Coronary artery (tissue), 2 donors: Measurements from ENCODE around the gene PAX6.

Experiments used
- DNase-seq: peaks from one replicate; pipeline ENCODE4 v3.0.0-alpha.2; 2017; ENCODE audit warnings: low spot score
- H3K27ac ChIP-seq, 2 donors: fragments of 200-600 bp; sonication (generic); one replicate each; pipeline ENCODE4 v1.5.1; 2016 to 2019
- H3K4me3 ChIP-seq: fragments of 200-600 bp; sonication (generic); 2 replicates; pipeline ENCODE4 v1.5.1; 2016; ENCODE audit warnings: mild to moderate bottlenecking, moderate library complexity
- TF ChIP-seq, protein P1 (sequence below): fragments of 200-600 bp; sonication (generic); IDR thresholded peaks from one replicate; pipeline ENCODE4 v1.5.1; 2019; ENCODE audit warnings: antibody characterized with exemption

Gene PAX6

DNA sequence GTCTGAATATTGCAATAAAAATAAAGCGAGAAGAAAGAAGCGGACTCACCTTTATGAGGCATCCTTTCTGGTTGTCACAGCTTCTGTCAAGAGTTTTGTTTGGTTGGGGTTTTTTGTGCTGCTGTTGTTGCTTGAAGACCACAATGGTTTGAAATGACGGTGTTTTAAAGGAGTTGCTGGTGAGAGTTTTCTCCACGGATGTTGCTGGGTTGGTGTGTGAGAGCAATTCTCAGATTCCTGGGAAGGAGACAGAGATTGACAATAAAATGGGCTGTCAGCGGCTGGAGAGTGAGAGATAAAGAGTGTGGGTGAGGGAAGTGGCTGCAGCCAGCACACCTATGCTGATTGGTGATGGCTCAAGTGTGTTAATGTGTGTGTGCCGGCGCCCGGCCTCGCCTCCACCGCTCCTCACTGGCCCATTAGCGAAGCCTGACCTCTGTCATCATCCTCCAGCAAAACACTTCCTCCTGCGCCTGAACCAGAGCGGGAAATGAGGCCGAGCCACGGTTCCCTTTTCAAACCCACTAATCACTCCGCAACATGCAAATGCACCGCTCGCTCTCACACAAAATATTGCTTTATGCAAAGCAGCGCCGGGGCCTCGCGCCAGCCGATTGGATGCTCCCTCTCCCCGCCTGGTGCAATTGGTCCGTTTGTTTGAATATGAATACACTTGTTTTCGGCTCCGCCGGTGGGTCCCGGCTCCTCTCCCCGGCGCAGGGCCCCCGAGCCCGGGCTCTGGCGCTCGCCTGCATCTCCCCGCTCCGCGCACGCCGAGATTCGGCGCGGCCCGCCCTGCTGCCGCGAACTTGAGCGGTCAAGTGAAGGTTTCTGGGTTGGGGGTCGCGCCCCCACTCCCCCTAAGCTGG lies at the start of gene PAX6:
PAX6 (minus strand) TSS at position 544 of the 869 bp plus-strand sequence. CDS start 4,911 bp downstream, outside the sequence.
- H3K27ac ChIP-seq, result no peak within 1 kb of the TSS
- TF ChIP-seq, protein P1, sequence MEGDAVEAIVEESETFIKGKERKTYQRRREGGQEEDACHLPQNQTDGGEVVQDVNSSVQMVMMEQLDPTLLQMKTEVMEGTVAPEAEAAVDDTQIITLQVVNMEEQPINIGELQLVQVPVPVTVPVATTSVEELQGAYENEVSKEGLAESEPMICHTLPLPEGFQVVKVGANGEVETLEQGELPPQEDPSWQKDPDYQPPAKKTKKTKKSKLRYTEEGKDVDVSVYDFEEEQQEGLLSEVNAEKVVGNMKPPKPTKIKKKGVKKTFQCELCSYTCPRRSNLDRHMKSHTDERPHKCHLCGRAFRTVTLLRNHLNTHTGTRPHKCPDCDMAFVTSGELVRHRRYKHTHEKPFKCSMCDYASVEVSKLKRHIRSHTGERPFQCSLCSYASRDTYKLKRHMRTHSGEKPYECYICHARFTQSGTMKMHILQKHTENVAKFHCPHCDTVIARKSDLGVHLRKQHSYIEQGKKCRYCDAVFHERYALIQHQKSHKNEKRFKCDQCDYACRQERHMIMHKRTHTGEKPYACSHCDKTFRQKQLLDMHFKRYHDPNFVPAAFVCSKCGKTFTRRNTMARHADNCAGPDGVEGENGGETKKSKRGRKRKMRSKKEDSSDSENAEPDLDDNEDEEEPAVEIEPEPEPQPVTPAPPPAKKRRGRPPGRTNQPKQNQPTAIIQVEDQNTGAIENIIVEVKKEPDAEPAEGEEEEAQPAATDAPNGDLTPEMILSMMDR, result no peak
- H3K4me3 ChIP-seq, result peak within 1 kb of the TSS; percentile 73
- no peak for DNase-seq

DNA sequence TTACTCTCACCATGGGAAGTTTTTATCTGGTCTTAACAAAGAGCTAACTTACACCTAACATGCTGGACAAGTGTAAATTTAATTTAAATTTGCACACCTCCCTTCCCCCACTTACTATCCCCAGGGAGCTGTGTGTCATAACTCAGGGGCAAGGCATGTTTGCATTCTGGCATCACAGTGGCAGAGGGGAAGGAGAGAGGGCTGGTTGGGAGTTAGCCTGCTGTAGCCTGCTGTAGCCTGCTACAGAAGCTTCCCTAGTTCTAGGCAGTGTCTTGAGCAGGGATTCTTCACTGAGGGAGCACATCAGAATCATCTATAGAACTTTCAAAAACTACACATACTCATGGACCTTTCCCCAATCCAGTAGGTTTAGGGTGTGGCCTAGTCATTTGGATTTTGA lies 49.3 kb upstream of the PAX6 start:
- no peak for DNase-seq
- Histone ChIP-seq H3K4me3 (no peak overlapping the region), H3K27ac (no peak overlapping the region)
- TF ChIP-seq, protein P1, result no peak

GRCh38 chr11:31856248-31856647 lies 45.1 kb upstream of the PAX6 start:
- Histone ChIP-seq H3K27ac (no peak overlapping the region), H3K4me3 (no peak overlapping the region)
- DNase-seq, result no peak
- TF ChIP-seq, protein P1, result no peak

DNA sequence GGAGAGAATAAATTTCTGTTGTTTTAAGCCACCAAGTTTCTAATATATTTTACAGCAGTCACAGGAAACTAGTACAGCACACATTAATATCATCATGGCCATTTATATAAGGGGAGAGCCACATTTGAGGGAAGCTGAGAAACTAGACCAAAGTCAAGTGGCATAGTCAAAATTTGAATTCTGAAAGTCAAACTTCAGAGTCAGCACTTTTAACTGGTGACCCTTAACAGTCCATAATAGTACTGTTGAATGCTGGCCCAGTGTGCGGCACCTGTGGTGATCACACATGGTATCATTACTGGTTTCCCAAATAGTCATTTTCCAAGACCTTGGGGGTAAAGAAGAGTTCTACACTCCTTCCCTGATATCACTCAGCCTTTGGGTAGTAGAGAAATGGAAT lies 44.3 kb upstream of the PAX6 start:
- TF ChIP-seq, protein P1, result no peak
- no peak for DNase-seq

DNA sequence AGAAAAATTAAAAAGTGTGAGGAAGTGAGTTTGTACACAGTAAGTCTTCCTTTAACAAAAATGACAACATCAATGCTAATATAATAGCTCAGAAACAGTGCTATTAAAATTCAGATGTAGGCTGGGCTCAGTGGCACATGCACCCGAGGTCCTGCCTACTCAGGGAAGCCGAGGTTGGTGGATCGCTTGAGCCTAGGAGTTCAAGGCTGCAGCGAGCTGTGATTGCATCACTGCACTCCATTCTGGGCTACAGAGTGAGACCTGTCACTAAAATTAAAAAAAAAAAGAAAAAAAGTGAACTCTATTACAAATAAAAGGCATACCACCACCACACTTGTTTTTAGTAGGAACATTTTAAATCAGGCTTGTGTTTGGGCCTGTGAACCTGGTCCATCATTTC lies 39.2 kb upstream of the PAX6 start:
- no peak for DNase-seq
- TF ChIP-seq, protein P1, result no peak
- H3K4me3 ChIP-seq, result no peak overlapping the region
- H3K27ac ChIP-seq, result no peak overlapping the region

More for the DNA sequence above, 44.3 kb upstream of the PAX6 start:
- Histone ChIP-seq H3K4me3 (no peak overlapping the region), H3K27ac (no peak overlapping the region)

DNA sequence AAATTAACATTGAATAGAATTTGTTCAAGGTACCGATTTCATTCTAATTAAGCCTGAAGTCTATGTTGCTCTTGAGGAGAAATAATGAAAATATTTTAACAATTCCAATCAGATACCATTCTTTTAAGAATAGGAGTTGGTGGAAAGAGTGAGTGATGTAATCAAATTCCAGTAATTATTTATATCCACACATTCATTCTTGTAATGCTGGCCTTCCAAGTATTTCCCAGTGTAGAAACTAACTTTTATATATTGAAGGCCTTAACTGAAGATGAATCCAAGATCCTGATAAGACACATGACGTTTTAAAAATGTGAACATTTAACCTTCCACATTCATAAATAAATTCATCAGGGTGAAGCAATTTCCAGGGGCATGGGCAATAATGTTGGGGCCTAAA lies 36.6 kb upstream of the PAX6 start:
- Histone ChIP-seq H3K4me3 (no peak overlapping the region), H3K27ac (no peak overlapping the region)
- no peak for DNase-seq
- TF ChIP-seq, protein P1, result no peak

DNA sequence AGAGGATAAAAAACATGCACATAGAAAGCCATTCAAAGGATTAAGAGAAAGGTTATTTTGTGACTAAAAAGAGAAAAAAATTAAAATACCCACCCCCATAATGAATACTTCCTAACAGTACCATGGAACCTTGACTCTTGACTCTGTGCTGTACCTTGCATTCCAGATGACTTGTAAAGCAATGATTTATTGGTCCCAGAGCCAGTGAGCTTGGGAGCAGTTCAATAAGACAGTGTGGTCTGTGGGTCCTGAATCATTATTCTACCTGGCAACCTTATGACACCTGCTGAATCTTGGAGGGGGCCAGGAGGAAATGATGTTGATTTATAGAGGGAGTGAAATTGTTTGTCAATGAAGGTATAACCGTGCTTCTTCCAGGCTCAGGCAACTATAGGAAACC lies 34.2 kb upstream of the PAX6 start:
- no peak for DNase-seq
- Histone ChIP-seq H3K4me3 (no peak overlapping the region), H3K27ac (no peak overlapping the region)
- TF ChIP-seq, protein P1, result no peak
